Endometrial microvascular endothelial cells (primary cell): Measurements from ENCODE around the gene KCNG2. TPM values are rescaled to one million over a fixed set of nuclear protein-coding genes. Genes with fewer than 3 reads are reported as not detected.

Experiments used
- in situ Hi-C: cut with HindIII; loops from 2 replicates; pipeline ENCODE4 v1.10.0; 2017; ENCODE audit warnings: low sequenced_read_pairs, low pct_unique_long_range_greater_than_20kb; ENCODE audit errors: inconsistent ontology term
- total RNA-seq: library from RNA; depleted of rRNA; stranded (reverse); fragments of >200 nt; gene quantifications from one replicate; pipeline ENCODE4 v1.2.3, GENCODE V29; 2015; ENCODE audit errors: inconsistent ontology term

Gene KCNG2
- total RNA-seq, 1 donor from 2014 or later = not detected

GRCh38 chr18:79782566-79783308 is 15.0 kb upstream of the KCNG2 start:
- in situ Hi-C loops = no loop called here

GRCh38 chr18:79784071-79784913 is 13.4 kb upstream of the KCNG2 start:
- in situ Hi-C loops = no loop called here

GRCh38 chr18:79784965-79785770 is 12.6 kb upstream of the KCNG2 start:
- in situ Hi-C loops = no loop called here

GRCh38 chr18:79785831-79786230 is 11.9 kb upstream of the KCNG2 start:
- in situ Hi-C loops = no loop called here

GRCh38 chr18:79786304-79786703 is 11.4 kb upstream of the KCNG2 start:
- in situ Hi-C loops = no loop called here

GRCh38 chr18:79786786-79787526 is 10.8 kb upstream of the KCNG2 start:
- in situ Hi-C loops = no loop called here

GRCh38 chr18:79787527-79787864 is 10.2 kb upstream of the KCNG2 start:
- in situ Hi-C loops = no loop called here

- in situ Hi-C loops = no loop called here
These were observed 9.6 kb upstream of the KCNG2 start for GRCh38 chr18:79787865-79788733.

- in situ Hi-C loops = no loop called here
These were observed 9.0 kb upstream of the KCNG2 start for GRCh38 chr18:79788734-79789085.

GRCh38 chr18:79789091-79789891 is 8.4 kb upstream of the KCNG2 start:
- in situ Hi-C loops = no loop called here

GRCh38 chr18:79789901-79790890 is 7.5 kb upstream of the KCNG2 start:
- in situ Hi-C loops = no loop called here

- in situ Hi-C loops = no loop called here
These were observed 6.5 kb upstream of the KCNG2 start for GRCh38 chr18:79790996-79791972.

- in situ Hi-C loops = no loop called here
These were observed 5.4 kb upstream of the KCNG2 start for GRCh38 chr18:79792096-79792987.

- in situ Hi-C loops = no loop called here
These were observed 4.8 kb upstream of the KCNG2 start for GRCh38 chr18:79792988-79793355.
